HG02981 (cell line): ENCODE measurements around the gene PP2D1.
"Not testable (repeated sequence)": the region's sequence is repeated elsewhere in the genome, so short reads cannot be mapped to it uniquely, and the experiment has no call there.

Experiments used
- ATAC-seq: cut with Tn5 transposase; IDR thresholded peaks from one replicate; pipeline ENCODE4 v1.9.1; 2021; ENCODE audit warnings: mild to moderate bottlenecking, moderate library complexity; ENCODE audit not compliant: unreplicated experiment

Gene PP2D1

DNA sequence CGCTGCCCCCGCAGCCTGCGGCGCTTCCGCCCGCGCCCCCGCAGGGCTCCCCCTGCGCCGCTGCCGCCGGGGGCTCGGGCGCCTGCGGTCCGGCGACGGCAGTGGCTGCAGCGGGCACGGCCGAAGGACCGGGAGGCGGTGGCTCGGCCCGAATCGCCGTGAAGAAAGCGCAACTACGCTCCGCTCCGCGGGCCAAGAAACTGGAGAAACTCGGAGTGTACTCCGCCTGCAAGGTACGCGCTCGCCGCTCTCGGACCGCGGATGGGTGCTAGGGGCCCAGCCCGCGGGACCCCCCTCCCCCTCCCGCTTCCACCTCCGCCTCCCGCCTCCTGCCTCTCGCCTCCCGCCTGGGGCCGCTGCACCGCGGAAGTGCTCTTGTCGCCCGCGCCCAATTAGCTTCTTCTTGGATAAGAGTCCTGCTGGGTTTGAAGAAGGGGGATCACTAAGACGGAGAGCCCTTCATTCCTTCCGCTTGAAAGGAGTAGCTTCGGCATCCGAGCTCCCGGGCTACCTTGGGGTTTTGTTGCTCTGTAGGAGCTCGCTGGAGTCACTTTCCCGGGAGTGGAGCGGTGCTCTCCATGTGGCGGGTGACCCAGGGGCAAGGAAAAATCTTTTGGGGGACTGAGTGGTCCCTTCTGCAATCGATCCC, 28.6 kb upstream of the PP2D1 start:
- peak; percentile 31 for ATAC-seq

- peak; percentile 58 for ATAC-seq
These were observed 27.9 kb upstream of the PP2D1 start, which contains the start of gene KAT2B for GRCh38 chr3:20039765-20040547. Gene KAT2B, plus strand, starts transcription at chr3:20040446. Its CDS starts 32 bp downstream, at chr3:20040478.

DNA sequence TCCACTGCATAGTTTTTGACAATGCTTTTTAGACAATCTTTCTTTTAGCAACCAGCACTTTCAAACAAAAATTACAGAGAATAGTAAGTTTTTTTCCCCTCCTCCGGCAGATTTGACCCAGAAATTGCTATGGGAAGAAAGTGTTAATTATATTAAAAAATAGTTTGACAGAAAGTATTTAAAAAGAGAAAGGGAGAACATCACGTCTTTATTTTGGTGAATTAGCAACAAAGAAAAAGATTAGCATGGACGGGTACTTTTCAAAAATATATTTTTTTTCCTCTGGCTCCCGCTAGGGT, 27.4 kb upstream of the PP2D1 start:
- no peak for ATAC-seq

GRCh38 chr3:20038699-20039465, 26.8 kb upstream of the PP2D1 start:
- no peak for ATAC-seq

DNA sequence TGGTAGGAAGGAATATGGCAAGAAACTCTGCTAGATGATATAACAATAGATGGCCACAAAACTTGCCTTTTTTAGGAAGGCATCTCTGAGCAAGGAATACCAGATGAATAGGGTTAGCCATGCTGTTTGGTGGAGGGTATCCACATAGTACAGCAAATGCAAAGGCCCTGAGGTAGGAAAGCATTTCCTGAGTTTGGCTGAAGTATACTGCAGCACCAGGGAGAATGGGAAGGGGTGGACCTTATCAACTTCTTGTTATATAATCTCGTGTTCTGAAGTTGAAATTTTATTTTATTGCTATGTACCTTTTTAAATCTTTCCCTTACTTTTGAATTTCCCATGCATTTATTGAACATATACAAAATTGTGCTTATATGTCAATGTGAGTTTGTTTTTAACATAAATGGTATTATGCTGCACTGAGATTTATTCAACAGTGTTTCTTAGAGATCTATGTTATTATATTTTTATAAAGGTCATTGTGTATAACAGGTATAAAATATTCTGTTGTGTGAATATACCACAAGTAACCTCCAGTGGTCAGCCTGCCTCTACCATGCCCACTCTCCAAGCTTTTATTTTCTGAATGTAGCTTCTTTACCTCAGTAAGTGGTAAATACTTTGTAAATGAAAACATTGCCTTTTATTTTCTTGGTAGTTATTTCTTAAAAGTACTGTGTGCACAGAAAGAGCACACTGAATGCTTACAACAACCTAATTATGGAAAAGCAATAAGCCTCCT, 25.4 kb upstream of the PP2D1 start:
- ATAC-seq: no peak

DNA sequence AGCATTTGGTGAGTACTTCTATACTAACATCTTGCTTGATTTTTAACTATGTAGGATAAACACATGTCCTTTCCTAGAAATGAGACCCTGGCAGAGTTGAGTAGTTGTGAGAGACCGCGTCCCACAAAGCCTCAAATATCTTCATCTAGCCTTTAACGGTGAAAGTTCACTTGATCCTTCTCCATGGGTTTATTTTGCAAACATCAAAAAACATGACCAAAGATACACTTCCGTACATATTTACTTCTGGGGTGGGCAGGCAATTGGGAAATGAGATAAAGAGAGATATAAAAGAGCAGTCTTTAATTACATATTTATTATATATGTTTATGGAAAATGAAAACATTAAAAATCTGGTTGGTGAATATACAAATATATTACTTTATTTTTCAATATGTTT, 23.0 kb upstream of the PP2D1 start:
- ATAC-seq: no peak

GRCh38 chr3:20031939-20032338, 19.9 kb upstream of the PP2D1 start:
- ATAC-seq: not testable (repeated sequence)

GRCh38 chr3:20028905-20029331, 16.9 kb upstream of the PP2D1 start:
- no peak for ATAC-seq

DNA sequence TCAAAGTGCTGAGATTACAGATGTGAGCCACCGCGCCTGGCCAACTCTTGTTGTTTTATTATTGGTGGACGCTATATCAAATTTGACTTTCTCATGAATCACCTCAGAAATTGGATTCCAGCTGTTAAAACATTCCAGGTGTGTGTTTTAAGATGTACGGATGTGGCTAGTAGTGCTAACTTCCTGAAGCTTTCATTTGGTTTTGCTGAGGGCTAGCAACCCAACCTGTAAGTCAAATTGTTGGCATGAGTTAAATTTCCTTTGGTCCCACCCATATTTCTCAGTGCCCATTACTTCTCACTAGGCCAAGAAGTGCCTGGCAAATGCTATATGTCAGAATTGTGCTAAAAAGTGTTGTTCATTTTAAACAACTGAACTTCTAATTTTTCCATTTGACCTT, 15.1 kb upstream of the PP2D1 start:
- no peak for ATAC-seq

DNA sequence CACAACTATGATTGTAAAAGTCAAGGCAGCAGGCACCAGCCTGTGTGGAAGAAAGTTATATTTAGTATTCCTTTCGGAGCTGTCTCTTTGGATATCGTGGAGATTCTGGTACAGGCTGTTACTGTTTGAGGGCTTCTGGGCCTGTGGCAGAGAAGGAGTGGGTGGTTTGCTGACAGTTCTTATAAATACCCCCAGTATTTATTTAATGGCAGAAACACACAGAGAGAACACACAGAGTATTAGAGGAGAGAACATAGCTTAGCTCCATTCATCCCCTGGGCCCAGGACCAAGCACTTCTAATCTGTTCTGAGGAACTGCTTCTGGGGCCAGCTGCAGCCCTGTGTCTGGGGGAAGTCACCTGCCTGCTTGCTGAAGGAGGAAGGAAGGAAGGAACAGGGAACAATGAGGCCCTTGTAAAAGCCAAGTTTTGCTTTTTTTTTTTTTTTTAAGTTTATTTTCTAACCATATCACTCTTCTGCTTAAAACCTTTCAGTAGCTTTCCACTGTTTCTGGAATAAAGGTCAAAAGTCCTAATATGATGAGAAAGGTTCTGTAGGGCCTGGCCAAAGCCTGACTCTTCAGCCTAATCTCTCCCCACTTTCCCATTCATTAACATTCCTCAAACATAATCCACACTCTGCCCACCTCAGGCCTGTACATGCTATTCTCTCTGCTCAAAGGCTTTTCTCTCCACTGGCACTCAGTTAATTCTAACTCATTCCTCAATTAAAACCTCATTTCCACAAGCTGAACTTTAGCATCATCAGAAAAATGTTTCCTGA, 11.8 kb upstream of the PP2D1 start:
- no peak for ATAC-seq

- no peak for ATAC-seq
These were observed 11.0 kb upstream of the PP2D1 start for GRCh38 chr3:20022954-20023622.

- not testable (repeated sequence) for ATAC-seq
These were observed 4.0 kb upstream of the PP2D1 start for GRCh38 chr3:20016076-20016475.

- no peak for ATAC-seq
These were observed 3.5 kb upstream of the PP2D1 start for GRCh38 chr3:20015525-20015924.

- no peak for ATAC-seq
These were observed 1.3 kb upstream of the PP2D1 start for GRCh38 chr3:20013396-20013795.

DNA sequence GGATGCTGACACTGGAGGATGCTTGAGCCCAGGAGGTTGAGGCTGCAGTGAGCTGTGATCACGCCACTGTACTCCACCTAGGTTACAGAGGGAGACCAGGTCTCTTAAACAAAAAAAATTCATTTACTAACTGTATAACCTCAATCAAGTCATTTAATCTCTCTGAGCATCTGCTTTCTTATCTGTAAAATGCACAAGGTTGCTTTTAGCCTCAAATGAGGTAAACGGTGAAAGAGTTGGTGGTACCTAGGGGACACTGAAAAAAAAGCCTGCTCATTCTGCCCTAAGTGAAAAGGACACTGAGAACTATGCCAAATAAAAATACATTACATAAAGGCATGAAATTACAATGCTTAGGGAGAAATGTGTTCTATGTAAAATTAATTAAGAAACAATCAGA, 3.4 kb downstream of the PP2D1 start:
- ATAC-seq: no peak

GRCh38 chr3:20007960-20008359, 4.1 kb downstream of the PP2D1 start:
- no peak for ATAC-seq

DNA sequence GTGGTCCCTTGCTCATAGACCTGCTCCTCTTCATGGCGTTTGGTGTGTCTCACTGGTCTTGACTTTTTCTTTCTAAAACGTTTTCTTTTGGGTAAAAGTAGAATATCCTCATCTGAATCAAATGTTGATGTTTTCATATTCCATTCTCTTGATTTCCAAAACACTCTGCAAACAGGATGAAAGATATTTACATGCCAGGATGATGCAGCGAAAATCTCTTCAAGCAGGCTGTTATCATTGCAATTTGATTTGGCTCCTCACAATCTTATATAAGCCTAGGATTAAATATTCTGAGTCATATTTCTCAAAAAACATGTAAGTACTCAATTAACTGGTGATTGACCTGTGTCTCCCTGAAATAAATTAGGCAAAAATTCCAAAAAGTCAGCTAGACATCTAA, 10.1 kb downstream of the PP2D1 start:
- ATAC-seq: no peak

GRCh38 chr3:19997502-19997901, 14.6 kb downstream of the PP2D1 start:
- ATAC-seq: no peak

DNA sequence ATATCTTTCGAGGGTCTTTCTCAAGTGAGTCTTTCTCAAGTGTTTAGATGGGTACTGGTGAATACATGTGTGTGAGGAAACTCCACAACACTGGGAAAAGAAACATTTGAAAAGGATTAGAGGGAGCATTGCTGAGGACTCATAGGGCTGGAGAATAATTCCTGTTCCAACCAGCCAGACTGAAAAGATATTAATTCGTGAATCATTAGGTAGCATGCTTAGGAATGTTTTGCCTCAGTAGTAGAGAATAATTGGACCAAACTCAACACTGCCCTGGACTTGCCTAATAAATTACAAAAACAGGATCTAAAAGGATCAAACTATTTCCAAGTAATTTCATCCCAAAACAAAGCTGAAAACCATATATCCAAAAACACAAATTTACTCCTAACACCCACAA, 17.3 kb downstream of the PP2D1 start:
- no peak for ATAC-seq

DNA sequence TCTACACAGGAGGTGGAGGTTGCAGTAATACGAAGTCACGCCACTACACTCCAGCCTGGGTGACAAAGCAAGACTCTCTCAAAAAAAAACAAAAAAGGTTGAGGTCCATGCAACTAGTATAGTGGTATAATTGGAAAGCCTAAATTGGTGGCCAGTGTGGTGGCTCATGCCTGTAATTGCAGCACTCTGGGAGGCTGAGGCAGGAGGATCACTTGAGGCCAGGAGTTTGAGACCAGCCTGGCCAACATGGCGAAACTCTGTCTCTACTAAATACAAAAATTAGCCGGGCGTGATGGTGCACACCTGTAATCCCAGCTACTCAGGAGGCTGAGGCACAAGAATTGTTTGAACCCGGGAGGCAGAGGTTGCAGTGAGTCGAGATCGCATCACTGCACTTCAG, 23.2 kb downstream of the PP2D1 start:
- not testable (repeated sequence) for ATAC-seq
